Stimulated activated CD8-positive, alpha-beta memory T cell treated with anti-CD3 and anti-CD28 coated beads, Interleukin-15, amount 100 ng/mL, for 4 hours (primary cell): ENCODE measurements around the gene FUS.
"Not testable (repeated sequence)": the region's sequence is repeated elsewhere in the genome, so short reads cannot be mapped to it uniquely, and the experiment has no call there.

Source experiments
- DNase-seq, 2 donors: peaks; one replicate each; pipeline ENCODE4 v3.0.0-alpha.2; 2020; ENCODE audit warnings: low read depth in 2 of 2

Gene FUS

DNA sequence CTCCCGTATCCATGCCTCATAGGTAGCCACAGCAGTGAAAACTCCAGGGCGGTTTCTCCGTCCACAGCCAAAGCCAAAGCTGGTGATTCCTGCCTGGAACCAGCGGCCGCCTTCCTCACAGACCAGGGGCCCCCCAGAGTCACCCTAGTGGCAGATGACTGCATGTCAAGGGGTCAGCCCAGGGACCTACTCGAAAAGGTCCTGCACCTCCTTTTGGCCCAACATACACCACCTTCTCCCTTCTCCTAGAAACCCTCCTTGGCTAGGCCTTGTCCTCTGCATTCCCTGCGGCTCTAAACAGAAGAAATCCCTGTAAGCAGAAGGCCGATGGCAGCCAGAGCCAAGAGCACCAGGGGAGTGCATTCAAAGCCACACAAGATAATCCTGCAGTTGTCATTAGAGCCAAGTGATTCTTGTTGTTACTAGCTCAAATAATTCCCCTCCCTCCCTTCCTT, 36.2 kb upstream of the FUS start:
- no peak for DNase-seq

DNA sequence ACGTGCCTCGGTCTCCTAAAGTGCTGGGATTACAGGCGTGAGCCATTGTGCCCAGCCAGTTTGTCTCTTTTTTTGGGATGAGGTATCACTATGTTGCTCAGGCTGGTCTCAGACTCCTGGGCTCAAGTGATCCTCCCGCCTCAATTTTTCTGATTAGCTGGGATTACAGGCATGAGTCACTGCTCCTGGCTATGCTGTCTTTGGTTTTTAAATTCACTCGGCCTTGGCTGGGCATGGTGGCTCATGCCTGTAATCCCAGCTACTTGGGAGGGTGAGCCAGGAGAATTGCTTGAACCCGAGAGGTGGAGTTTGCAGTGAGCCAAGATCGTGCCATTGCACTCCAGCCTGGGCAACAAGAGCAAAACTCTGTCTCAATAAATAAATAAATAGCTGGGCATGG, 35.5 kb upstream of the FUS start:
- DNase-seq: not testable (repeated sequence)

DNA sequence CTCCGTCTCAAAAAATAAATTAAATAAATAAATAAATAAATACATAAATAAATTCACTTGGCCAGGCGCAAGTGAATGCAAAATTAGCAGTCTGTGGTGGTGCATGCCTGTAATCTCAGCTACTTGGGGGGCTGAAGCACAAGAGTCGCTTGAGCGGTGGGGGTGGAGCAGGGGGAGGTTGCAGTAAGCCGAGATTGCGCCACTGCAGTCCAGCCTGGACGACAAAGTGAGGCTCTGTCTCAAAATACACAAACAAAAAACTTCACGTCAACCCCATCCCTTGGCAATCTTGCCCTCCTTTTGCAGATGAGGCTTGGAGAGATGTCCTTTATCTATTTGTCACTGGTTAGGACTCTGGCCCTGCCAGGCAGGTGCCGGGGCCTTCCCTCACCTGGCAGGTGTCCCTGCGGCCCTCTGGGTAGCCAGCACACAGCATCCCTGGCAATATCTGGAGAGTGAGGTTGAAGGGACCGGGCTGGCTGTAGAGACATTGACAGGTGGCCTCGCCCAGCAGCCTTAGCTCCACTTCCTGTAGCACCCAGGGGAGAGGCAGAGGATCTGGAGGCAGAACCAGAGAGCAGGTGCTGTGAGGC, 34.4 kb upstream of the FUS start:
- no peak for DNase-seq

DNA sequence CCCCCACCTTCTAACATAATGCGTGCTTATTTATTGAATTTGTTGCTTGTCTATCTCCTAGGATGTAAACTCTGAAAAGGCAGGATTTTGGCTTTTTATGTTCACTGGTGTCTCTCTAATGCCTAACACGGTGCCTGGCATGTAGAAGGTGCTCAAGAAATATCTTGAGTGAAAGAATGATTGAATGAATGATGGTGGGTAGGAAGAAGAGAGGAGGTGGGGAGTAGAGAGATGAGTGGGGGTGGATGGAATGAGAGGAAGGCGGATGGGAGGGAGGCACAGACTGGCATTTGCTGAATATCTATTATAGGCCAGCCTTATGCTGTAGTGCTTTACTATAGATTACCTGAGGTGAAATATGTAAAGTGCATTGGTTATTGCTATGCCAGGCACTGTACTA, 32.4 kb upstream of the FUS start:
- no peak for DNase-seq

DNA sequence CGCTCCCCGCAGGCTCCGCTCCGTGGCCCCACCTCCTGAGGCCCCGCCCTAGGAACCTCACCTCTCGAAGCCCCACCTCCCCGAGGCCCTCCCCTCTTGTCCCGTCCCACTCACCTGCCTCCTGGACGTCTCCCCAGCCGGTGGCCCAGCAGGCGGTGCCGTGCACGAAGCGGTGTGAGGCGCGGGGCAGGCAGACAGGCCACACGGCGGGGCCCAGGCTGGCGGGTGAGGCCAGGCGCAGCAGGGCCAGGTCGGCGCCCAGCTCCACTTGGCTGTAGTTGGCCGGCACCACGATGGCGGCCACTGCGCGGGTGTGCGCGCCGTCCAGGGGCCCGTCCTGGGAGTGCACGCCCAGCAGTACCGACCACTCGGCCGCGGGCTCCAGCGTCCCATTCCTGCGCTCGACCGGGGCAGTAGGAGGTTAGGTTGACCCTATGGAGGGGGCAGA, 31.6 kb upstream of the FUS start:
- no peak for DNase-seq

DNA sequence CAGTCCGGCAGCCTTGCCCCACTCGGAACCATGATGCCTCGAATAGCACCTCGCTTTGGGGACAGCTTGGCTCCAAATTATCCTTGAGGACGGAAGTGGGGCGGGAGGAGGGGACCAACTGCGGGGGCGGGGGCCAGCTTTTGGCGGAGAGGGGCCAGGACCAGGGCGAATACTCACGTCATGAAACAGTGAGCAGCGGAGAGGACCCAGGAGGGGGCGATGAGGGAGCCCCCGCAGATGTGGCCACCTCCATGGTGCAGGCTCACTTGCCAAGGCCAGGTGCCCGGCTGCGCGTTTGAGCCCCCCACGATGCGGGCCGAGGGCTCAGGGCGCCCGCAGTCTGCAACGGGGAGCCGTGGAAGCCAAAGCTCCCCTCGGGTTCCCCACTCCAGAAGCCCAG, 31.0 kb upstream of the FUS start:
- DNase-seq: no peak

DNA sequence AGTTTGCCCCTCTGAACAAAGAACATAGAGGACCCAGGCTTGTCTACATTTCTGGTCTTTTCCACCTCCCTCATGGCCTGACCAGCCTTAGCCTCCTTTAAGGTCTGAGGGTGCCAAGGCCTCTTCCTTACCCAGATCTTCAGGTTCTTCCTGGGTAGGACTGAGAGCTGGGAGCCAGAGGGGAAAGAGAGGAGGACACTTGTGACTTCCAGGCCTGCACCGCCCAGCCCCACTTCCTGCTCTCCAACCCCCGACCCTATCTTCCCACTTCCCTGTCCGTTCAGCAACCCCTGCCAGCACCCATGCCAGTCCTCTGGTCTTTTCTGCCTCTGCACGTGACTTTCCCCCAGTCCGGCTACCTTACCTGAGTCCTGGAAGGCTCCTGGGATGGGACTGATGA, 30.6 kb upstream of the FUS start:
- DNase-seq: no peak

DNA sequence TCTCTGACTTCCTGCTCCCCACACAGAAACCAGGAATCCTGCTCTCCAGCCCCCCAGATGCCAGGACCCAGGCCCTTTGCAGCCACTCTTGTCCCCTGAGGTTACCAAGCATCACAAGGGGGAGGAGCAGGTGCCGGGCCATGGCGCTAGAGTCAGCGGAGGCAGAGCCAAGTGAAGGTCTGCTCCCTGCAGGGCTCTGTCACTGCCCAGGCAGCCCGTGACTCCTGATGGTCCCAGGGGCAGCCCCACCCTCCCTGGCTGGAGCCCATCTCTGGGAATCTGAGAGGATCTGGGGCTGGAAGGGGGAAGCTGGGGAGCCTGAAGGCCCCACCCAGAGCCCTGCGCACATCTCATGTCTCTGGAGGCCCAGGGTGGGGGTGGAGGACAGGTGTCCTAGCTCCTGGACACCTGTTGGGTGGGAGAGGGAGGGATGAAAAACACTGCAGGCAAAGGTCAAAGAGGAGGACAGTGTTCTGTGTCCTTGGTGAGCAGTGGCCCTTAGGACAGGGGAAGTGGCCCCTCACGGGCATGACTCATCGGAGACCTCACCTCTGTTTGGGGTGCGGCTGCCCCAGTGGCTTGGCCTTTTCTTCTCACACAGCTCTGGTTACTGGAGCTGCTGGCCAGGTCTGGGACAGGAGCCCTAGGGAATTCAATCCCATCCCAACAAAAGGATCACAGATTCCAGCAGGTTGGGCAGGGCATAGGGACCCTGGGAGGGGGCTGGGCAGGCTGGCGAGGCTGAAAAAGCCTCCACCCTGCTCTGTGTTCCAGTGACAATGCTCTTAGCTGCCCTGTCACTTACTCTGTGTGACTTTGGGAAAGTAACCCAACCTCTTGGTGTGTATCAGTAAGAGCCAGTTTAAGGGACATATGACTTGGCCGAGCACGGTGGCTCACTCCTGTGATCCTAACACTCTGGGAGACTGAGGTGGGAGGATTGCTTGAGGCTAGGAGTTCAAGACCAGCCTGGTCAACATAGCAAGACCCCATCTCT, 29.7 kb upstream of the FUS start, which contains the start of gene PRSS36:
Gene PRSS36, minus strand, starts transcription at position 173 of the 997 bp plus-strand sequence. Its CDS starts 31 bp downstream, at position 142.
- no peak for DNase-seq

DNA sequence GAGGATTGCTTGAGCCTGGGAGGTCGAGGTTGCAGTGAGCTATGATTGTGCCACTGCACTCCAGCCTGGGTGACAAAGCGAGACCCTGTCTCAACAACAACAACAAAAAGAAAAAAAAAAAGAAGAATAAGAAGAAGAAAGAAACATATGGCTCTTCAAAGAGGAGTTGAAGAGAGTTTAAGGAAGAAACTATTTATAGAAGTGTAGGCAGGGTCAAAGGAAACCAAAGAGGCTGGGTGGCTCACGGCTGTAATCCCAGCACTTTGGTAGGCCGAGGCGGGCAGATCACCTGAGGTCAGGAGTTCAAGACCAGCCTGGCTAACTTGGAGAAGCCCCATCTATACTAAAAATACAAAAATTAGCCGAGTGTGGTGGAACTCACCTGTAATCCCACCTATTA, 29.0 kb upstream of the FUS start:
- not testable (repeated sequence) for DNase-seq

DNA sequence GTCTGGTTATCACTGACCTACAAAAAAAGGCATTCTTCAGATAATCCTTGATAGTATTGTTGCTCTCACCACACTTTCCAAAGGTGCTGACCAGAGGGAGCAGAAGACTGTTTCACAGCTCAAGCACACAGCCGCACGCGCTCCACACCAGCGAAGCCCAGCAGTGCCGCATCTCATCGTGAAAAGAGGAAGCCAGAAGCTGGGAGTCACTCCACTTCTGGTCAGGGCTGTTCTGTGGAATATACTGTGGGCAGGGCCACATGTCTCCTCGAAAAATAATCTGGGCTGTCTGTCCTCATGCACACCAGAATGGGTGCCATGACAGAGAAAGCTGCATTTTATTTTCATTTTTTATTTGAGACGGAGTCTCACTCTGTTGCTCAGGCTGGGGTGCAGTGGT, 22.8 kb upstream of the FUS start:
- no peak for DNase-seq

DNA sequence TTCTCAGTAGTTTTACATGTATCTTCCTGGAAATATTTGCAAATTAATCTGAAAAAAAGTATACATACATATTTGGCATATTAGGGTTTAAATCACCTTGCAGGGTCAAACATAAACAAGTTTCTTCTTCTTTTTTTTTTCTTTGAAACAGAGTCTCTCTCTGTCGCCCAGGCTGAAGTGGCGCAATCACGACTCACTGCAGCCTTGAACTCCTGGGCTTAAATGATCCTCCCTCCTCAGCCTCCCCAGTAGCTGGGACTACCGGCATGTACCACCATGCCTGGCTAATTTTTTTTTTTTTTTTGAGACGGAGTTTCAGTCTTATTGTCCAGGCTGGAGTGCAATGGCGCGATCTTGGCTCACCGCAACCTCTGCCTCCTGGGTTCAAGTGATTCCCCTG, 12.6 kb upstream of the FUS start:
- no peak for DNase-seq

DNA sequence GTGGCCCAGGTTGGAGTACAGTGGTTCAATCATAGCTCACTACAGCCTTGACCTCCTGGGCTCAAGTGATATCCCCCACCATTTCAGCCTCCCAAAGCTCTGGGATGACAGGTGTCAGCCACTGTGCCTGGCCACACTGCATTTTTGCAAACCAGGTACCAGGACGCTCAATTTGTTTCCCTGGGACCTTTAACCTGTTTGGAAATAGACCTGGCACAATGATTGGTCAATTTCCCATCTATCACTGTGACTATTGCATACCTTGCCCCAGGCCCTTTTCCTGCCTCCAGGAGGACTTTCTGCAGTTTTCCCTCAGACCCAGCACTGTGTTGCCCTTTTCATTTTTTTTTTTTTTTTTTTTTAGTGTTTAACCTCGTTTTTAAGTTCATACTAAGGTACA, 11.1 kb upstream of the FUS start:
- DNase-seq: no peak

DNA sequence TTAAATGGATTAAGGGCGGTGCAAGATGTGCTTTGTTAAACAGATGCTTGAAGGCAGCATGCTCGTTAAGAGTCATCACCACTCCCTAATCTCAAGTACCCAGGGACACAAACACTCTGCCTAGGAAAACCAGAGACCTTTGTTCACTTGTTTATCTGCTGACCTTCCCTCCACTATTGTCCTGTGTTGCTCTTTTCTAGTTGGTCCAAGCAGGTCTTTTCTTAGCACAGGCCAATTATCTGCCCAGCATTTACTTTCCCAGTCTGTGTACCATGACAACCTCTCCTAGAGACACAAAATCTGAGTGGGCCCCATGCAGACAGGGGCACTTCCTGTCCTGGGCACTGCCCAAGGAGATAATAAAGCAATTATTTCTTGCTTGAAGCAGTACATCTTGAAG, 9.9 kb upstream of the FUS start:
- DNase-seq: not testable (repeated sequence)

DNA sequence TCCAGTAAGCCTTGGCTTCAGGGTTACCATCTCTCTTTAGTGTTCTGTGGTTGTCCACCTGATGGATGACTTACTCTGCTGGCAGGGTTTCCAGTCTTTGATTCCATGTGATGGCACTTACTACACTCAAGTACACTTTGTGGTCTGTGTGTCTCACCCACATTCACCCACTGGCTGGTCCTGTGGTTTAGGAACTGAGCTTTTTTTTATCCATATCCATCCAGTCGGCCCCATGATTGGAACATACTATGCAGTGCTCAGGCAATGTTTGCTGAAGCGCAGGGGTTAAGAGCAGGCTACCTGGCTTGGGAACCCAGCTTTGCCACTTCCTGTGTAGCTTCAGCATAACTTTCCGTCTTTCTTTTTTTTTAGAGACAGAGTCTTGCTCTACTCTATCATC, 2.8 kb upstream of the FUS start:
- DNase-seq: no peak

DNA sequence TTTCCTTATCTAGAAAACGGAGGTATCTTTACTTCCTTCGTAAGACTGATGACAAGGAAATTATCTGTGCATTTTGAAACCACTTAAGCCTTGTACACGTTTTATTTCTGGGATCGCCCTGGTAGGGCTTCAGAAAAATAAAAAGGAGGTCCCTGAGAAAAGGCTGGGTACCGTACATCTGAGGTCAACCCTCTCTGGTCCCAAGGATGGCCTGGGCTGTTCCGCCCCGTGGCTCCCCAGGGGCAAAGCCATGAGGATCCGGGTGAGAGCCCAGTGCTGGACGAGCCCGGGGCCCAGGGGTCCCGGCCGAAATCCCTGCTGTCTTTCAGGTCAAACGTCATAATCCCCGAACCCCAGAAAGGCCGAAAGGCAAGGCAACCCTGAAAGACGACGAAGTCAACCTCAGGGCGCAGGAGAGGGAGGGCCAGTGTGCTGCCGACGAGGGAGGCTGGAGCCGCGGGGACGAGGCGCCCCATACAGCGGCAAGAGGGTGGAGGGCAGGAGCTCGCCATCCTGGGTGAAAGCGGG, 656 bp upstream of the FUS start:
- DNase-seq: no peak

DNA sequence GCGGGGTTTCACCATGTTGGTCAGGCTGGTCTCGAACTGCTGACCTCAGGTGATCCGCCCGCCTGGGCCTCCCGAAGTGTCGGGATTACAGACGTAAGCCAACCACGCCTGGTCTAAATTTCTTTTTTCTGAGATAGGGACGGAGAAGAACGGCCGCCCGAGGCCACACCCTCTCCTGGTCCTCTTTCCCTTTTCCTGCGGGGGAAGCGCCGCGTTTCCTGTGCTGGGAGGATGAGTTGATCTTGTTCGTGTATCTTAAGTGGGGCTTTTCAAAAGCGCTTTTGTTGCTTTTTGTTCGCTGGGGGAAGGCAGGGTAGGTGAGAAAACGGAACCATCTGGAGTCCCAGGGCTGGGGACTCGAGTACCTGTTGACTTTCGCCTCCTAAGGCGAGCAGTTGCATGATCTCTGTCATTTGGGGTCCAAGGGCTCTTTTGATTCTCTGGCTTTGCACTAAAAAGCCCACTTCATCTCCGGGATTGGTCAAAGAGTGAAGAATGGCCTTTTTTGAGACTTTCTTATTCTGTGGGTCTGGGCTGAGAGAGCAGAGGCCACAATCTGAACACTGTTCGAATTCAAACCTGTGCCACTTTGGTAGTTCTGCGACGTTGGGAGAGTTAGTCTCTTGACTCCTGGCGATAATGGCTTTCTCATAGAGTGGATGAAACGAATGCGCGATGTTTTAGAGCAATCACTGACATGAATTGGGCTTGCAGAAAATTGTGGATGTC, 1.3 kb downstream of the FUS start:
- no peak for DNase-seq

DNA sequence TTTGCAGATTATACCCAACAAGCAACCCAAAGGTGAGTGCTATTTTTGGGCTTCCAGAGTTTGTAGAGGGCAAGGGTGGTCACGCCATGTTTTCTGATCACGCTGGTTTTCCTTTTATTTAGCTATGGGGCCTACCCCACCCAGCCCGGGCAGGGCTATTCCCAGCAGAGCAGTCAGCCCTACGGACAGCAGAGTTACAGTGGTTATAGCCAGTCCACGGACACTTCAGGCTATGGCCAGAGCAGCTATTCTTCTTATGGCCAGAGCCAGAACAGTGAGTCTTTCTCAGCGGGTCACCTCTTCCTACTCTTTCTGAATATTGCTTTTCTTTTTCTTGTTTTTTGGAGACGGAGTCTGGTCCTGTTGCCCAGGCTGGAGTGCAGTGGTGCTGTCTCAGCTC, 2.5 kb downstream of the FUS start:
- DNase-seq: no peak

DNA sequence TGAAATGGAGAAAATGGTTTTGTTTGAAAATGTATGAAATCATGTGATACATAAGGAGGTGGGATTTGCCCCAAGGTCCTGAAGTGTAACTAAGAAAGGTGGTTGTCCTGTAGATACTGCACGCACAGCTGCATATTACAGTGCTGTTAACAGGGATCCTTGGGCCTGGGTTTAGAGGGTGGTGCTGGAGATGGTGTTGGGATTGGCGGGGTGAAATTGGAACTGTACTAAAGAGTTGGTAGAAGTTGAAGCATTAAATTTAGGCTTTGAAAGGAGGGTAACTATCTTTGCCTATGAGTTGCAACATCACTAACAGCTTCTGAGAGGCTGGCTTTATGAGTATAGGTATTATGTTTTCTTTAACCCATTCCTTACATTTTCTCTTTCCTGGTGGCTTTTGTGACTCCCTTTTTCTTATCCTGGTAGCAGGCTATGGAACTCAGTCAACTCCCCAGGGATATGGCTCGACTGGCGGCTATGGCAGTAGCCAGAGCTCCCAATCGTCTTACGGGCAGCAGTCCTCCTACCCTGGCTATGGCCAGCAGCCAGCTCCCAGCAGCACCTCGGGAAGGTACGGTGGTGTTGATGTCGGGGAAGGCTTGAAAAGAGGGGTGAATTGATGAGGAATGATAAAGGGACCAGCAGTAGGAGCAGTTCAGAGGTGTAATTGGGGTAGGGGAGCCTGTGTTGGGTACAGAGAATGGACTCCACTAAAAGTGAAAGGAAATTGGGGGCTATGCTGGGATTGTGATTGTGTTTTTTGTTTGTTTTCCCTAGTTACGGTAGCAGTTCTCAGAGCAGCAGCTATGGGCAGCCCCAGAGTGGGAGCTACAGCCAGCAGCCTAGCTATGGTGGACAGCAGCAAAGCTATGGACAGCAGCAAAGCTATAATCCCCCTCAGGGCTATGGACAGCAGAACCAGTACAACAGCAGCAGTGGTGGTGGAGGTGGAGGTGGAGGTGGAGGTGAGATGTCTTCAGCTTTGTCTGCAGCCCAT, 3.8 kb downstream of the FUS start:
- no peak for DNase-seq

DNA sequence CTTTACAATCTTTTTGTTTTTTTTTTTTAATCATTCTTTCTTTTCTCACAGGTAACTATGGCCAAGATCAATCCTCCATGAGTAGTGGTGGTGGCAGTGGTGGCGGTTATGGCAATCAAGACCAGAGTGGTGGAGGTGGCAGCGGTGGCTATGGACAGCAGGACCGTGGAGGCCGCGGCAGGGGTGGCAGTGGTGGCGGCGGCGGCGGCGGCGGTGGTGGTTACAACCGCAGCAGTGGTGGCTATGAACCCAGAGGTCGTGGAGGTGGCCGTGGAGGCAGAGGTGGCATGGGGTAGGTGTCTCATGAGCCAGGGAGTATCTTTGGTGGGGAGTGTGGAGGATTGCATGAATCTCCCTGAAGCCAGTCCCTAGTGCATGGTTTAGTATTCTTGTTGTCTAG, 4.9 kb downstream of the FUS start:
- DNase-seq: no peak

DNA sequence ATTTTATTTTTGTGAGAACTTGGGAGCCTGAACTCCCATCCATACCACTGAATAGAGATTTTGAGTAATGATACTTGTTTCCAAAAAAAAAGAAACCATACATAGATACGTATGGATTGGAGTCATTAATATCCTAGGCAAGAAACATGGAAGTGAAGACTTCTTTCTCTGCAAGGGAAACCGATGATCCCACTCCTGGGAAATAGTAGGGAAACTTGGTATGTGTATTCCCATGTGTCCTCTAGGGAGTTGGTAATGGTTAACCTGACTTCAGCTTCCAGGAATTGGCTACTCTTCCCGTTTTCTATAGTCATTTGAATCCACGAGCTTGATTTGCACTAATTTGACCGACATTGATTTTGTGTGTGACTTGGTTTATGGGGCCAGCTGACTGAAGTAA, 5.4 kb downstream of the FUS start:
- no peak for DNase-seq

DNA sequence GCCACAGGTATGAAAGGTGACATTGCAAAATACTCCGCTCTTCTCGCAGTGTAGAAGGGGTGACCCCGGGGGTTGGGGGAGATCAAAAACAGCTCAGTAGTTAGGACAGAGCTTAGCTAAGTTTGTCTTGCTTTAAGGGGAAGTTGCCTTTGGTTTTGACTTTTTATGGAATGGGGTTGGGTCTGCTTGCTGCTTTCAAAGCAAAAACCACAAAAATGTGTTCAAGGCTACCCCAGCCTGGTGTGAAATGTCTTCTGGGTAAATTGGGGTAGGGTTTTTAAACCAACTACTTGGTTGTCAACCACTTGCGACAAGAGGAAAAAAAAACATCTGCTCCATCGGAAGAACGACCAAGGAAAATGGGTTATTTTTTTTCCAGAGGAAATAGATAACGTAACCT, 6.2 kb downstream of the FUS start:
- DNase-seq: no peak
